ENCODE results near the gene BLACAT1. TPM values are rescaled to one million over a fixed set of nuclear protein-coding genes. Genes with fewer than 3 reads are reported as not detected.

Gene BLACAT1
- not detected for total RNA-seq
- long read RNA-seq: 0 reads

GRCh38 chr1:205455581-205456382, at the start of gene BLACAT1:
TSS of gene BLACAT1 (minus strand) at chr1:205456045.
- intact Hi-C loops (cut with DNase I): no loop called here
- no peak for DNase-seq (ENCODE audit: low spot score)

GRCh38 chr1:205505076-205505729, 49.4 kb upstream of the BLACAT1 start:
- intact Hi-C loops (cut with DNase I): no loop called here
- no peak for DNase-seq (ENCODE audit: low spot score)

GRCh38 chr1:205504311-205505075, 48.6 kb upstream of the BLACAT1 start, which contains the start of gene CDK18:
TSS of gene CDK18 (plus strand) at chr1:205504669. CDS start at chr1:205523168, 18,499 bp downstream.
- intact Hi-C loops (cut with DNase I): no loop called here
- peak; percentile 86 for DNase-seq (ENCODE audit: low spot score)

- intact Hi-C loops (cut with DNase I): no loop called here
- no peak for DNase-seq (ENCODE audit: low spot score)
These were observed 47.1 kb upstream of the BLACAT1 start for GRCh38 chr1:205502992-205503391.

GRCh38 chr1:205502111-205502810, 46.4 kb upstream of the BLACAT1 start:
- intact Hi-C loops (cut with DNase I): no loop called here
- no peak for DNase-seq (ENCODE audit: low spot score)

- DNase-seq (ENCODE audit: low spot score): no peak
- intact Hi-C loops (cut with DNase I): loop anchor here (2.0 kb wide), 1 partner anchor 16 kb away; no protein-coding TSS in a partner anchor
These were observed 44.7 kb upstream of the BLACAT1 start for GRCh38 chr1:205500240-205501233.

- intact Hi-C loops (cut with DNase I): loop anchor here (2.0 kb wide), 1 partner anchor 17 kb away; no protein-coding TSS in a partner anchor
- DNase-seq (ENCODE audit: low spot score): no peak
These were observed 43.9 kb upstream of the BLACAT1 start for GRCh38 chr1:205499789-205500188.

GRCh38 chr1:205497351-205497750, 41.5 kb upstream of the BLACAT1 start:
- intact Hi-C loops (cut with DNase I): no loop called here
- DNase-seq (ENCODE audit: low spot score): no peak

GRCh38 chr1:205496661-205497060, 40.8 kb upstream of the BLACAT1 start:
- intact Hi-C loops (cut with DNase I): no loop called here

GRCh38 chr1:205495237-205495823, 39.5 kb upstream of the BLACAT1 start:
- intact Hi-C loops (cut with DNase I): no loop called here
- DNase-seq (ENCODE audit: low spot score): peak; percentile 88

More at GRCh38 chr1:205496661-205497060, 40.8 kb upstream of the BLACAT1 start:
- DNase-seq (ENCODE audit: low spot score): no peak

GRCh38 chr1:205494115-205494514, 38.3 kb upstream of the BLACAT1 start:
- DNase-seq (ENCODE audit: low spot score): no peak
- intact Hi-C loops (cut with DNase I): loop anchor here (1.0 kb wide), 1 partner anchor 30 kb away; no protein-coding TSS in a partner anchor

GRCh38 chr1:205493241-205494085, 37.6 kb upstream of the BLACAT1 start:
- no peak for DNase-seq (ENCODE audit: low spot score)
- intact Hi-C loops (cut with DNase I): loop anchor here (1.0 kb wide), 1 partner anchor 31 kb away; no protein-coding TSS in a partner anchor

GRCh38 chr1:205492774-205493173, 36.9 kb upstream of the BLACAT1 start:
- DNase-seq (ENCODE audit: low spot score): no peak
- intact Hi-C loops (cut with DNase I): no loop called here

- no peak for DNase-seq (ENCODE audit: low spot score)
- intact Hi-C loops (cut with DNase I): no loop called here
These were observed 36.4 kb upstream of the BLACAT1 start for GRCh38 chr1:205492201-205492667.

- intact Hi-C loops (cut with DNase I): no loop called here
- DNase-seq (ENCODE audit: low spot score): no peak
These were observed 35.9 kb upstream of the BLACAT1 start for GRCh38 chr1:205491794-205492193.

GRCh38 chr1:205488074-205488723, 32.4 kb upstream of the BLACAT1 start:
- DNase-seq (ENCODE audit: low spot score): no peak
- intact Hi-C loops (cut with DNase I): loop anchor here (1.0 to 5.0 kb wide), 2 partner anchors 36 to 169 kb away; no protein-coding TSS in a partner anchor

Measured in cardiac septum (tissue), 1 donor.